Heart left ventricle (tissue), 16 donors: ENCODE data around the gene ZFP92. TPM values are rescaled to one million over a fixed set of nuclear protein-coding genes. Genes with fewer than 3 reads are reported as not detected.

Experiments used
- ATAC-seq, 4 donors: fragments of 200-7000 bp; cut with Tn5 transposase; one replicate each; pipeline ENCODE4 v1.9.1; 2020 to 2022; ENCODE audit warnings: moderate library complexity in 4 of 4, mild to moderate bottlenecking in 3 of 4, moderate number of reproducible peaks in 1 of 4
- DNase-seq, 5 donors: peaks; one replicate each; pipeline ENCODE4 v3.0.0-alpha.2; 2020
- H3K27ac ChIP-seq, 12 donors: fragments of 200-600 bp; sonication (generic) in 4 of 12; one replicate each; pipeline versions ENCODE4 v1.5.0 to v1.8.0; 2016 to 2022; ENCODE audit warnings: mild to moderate bottlenecking in 2 of 12
- H3K27me3 ChIP-seq, 9 donors: fragments of 200-600 bp; sonication (generic) in 2 of 9; one replicate each; pipeline versions ENCODE4 v1.5.1 to v1.8.0; 2016 to 2022; ENCODE audit warnings: mild to moderate bottlenecking in 3 of 9
- H3K36me3 ChIP-seq, 9 donors: fragments of 200-600 bp; sonication (generic) in 2 of 9; one replicate each; pipeline versions ENCODE4 v1.5.0 to v1.8.0; 2018 to 2022; ENCODE audit warnings: mild to moderate bottlenecking in 2 of 9
- H3K4me1 ChIP-seq, 12 donors: fragments of 200-600 bp; sonication (generic) in 4 of 12; one replicate each; pipeline versions ENCODE4 v1.5.0 to v1.8.0; 2016 to 2022; ENCODE audit warnings: mild to moderate bottlenecking in 3 of 12
- H3K4me3 ChIP-seq, 12 donors: fragments of 200-600 bp; sonication (generic) in 4 of 12; one replicate each; pipeline versions ENCODE4 v1.5.0 to v1.8.0; 2017 to 2022; ENCODE audit warnings: mild to moderate bottlenecking in 9 of 12, moderate library complexity in 4 of 12
- H3K9me3 ChIP-seq, 12 donors: fragments of 200-600 bp; sonication (generic) in 4 of 12; one replicate each; pipeline versions ENCODE4 v1.5.0 to v1.8.0; 2016 to 2022; ENCODE audit warnings: mild to moderate bottlenecking in 1 of 12
- CTCF ChIP-seq, 12 donors: fragments of 200-600 bp; sonication (generic) in 4 of 12; IDR thresholded peaks; one replicate each; pipeline versions ENCODE4 v1.5.0 to v1.8.0; 2018 to 2022; ENCODE audit warnings: antibody characterized with exemption in 12 of 12, mild to moderate bottlenecking in 5 of 12
- POLR2A ChIP-seq, 2 donors: fragments of 450-650 bp; IDR thresholded peaks; one replicate each; pipeline ENCODE4 v1.6.1; 2017; ENCODE audit warnings: antibody characterized with exemption in 2 of 2, mild to moderate bottlenecking in 2 of 2, moderate library complexity in 2 of 2
- WGBS, 4 donors: extraction: QIAGEN DNeasy Blood & Tissue Kit in 2 of 4; methylation state at CpG; one replicate each; pipeline versions ENCODE4 v1.1.5 to v1.1.7; 2013 to 2018; 5-methylcytosine and 5-hydroxymethylcytosine counted together
- intact Hi-C, 10 donors: fragments of 100-400 bp; cut with DNase I; formaldehyde crosslinking; loops; one replicate each; pipeline versions ENCODE4 v1.11.1 to v1.14.2; 2022
- polyA plus RNA-seq, 2 donors: library from polyadenylated mRNA; stranded (reverse); fragments of 200-250 nt; gene quantifications; one replicate each; pipeline ENCODE4 v1.2.3, GENCODE V29; 2013
- total RNA-seq, 9 donors: library from RNA; depleted of rRNA in 2 of 9; stranded (reverse); fragments of >200 nt in 2 of 9; fragmentation: NEBNext Ultra II Directional in 3 of 9; extraction: Animal tissue kit (Norgen Biotek cat#: 25700) in 3 of 9; gene quantifications; one replicate each; pipeline versions ENCODE4 v1.1.0 to v1.2.4, GENCODE V29; 2016 to 2023
- donor health status: ischemic (EF 13 %, LVEDD 7.1; RV severe dilation, severe dysfunction).
- donor health status: healthy with polysubstance abuse.
- donor health status: DM: no; HTN: yes; CAD: no.
- donor health status: DM: no; HTN: no; CAD: no.
- donor health status: ischemic (EF 25% LVEDD 6.9; RV normal size, moderate dysfunction).
- donor health status: ischemic (EF 25% LVEDD 5.7; RV mildly dilated, moderate dysfunction).
- donor health status: healthy.
- donor health status: DM: yes; HTN: yes; CAD: no.
- donor health status: ischemic (EF 35%, LVEDD 5.7; RV mildly dilated, moderate dysfunction).
- donor health status: nonischemic (EF 11% LVEDD 7.7; RV severe dilation, severe dysfunction).
- donor health status: DM: yes; HTN: yes; CAD: no.
- donor health status: PGD.
- donor health status: ischemic (EF 29% LVEDD 5.4; RV normal size, mild dysfunction).
- donor health status: nonischemic (EF 23%, LVEDD 6.1; RV moderate dilation, normal function).

ZFP92 gene
- total and polyA plus RNA-seq, 11 donors = 0.22 to 1.5 (median 0.55) TPM

GRCh38 chrX:153449368-153450113 is 38.3 kb downstream of the ZFP92 start:
- H3K27me3 ChIP-seq = peaks cover 0 to 4% (median 0%) of the 10 kb centered on the region in 9 donors
- intact Hi-C loops = loop anchor here in 2 of 10 donors (10.0 kb wide), 2 partner anchors 55 to 415 kb away; no protein-coding TSS in a partner anchor
- TF ChIP-seq CTCF (IDR thresholded peaks at IDR 0.05) = no peak
- no peak for TF ChIP-seq POLR2A (IDR thresholded peaks at IDR 0.05)
- peaks cover 0 to 13% (median 4%) of the 10 kb centered on the region in 9 donors for H3K36me3 ChIP-seq
- 82 to 96% (median 89%) methylated on average over 14 to 15 of the region's 15 CpGs for WGBS, 4 donors
- H3K9me3 ChIP-seq = no peaks in the 10 kb centered on the region
- no peak overlapping the region for H3K27ac ChIP-seq
- H3K4me1 ChIP-seq = no peaks in the 10 kb centered on the region
- no peak overlapping the region for H3K4me3 ChIP-seq
- ATAC-seq = no peak
- no peak for DNase-seq

DNA sequence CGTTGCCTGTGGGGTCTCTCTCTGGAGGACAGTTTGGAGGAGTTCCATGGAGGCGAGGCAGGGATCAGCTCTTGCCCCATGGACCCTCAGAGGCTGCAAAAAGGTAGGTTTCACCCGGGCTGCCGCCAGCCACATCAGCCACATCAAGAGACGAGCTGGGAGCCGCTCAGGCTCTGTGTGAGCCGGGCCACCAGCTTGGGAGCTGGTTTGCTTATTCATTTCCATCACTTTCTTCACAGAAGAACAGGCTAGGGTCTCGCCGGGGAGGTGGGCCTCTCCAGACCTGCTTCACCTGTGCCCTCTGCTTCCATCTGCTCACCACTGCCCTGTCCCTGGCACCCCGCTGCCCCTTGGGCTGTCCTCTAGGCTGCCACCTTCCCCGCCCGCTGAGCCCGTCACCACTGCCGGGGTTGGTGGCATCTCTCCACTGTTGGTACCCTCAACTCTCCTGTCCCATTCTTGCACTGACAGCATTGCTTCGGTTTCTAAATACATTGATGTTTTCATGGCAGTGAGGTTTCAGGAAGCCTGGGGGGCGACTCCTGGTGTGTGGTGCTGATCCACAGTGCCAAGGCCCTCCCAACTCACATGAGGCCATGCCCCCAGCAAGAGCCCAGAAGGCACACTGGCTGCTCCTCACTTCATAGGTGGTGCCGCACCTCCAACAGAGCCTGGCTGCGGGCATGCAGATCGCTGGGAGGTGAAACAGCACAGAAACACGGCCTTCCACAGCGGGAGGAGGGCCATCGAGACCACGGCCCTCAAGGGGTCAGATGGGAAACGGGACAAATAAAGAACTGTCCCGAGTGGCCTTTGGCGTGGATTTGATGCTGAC is 39.1 kb downstream of the ZFP92 start:
- DNase-seq (no peak), ATAC-seq (no peak)
- Histone ChIP-seq H3K4me1 (no peaks in the 10 kb centered on the region), H3K9me3 (no peaks in the 10 kb centered on the region), H3K4me3 (no peak overlapping the region), H3K27me3 (peaks cover 0 to 4% (median 0%) of the 10 kb centered on the region in 9 donors), H3K36me3 (peaks cover 0 to 21% (median 5%) of the 10 kb centered on the region in 9 donors), H3K27ac (no peak overlapping the region)
- intact Hi-C loops = loop anchor here in 1 of 10 donors (10.0 kb wide), 1 partner anchor 54 kb away; no protein-coding TSS in a partner anchor
- 87 to 97% (median 93%) methylated on average over 23 to 26 of the region's 26 CpGs for WGBS, 4 donors
- TF ChIP-seq POLR2A (IDR thresholded peaks at IDR 0.05) = no peak
- TF ChIP-seq CTCF (IDR thresholded peaks at IDR 0.05) = no peak

GRCh38 chrX:153450949-153451277 is 39.6 kb downstream of the ZFP92 start:
- DNase-seq = no peak
- peaks cover 0 to 4% (median 0%) of the 10 kb centered on the region in 9 donors for H3K27me3 ChIP-seq
- intact Hi-C loops = loop anchor here in 1 of 10 donors (10.0 kb wide), 1 partner anchor 54 kb away; no protein-coding TSS in a partner anchor

More at GRCh38 chrX:153450949-153451277, 39.6 kb downstream of the ZFP92 start:
- no peak overlapping the region for H3K27ac ChIP-seq
- WGBS, 4 donors = 88 to 92% (median 89%) methylated on average over 8 of the region's 8 CpGs
- no peak for ATAC-seq
- H3K9me3 ChIP-seq = no peaks in the 10 kb centered on the region
- TF ChIP-seq POLR2A (IDR thresholded peaks at IDR 0.05) (no peak), CTCF (IDR thresholded peaks at IDR 0.05) (no peak)
- H3K36me3 ChIP-seq = peaks cover 0 to 21% (median 5%) of the 10 kb centered on the region in 9 donors
- no peaks in the 10 kb centered on the region for H3K4me1 ChIP-seq
- no peak overlapping the region for H3K4me3 ChIP-seq
